Spleen (tissue), 11 donors: ENCODE measurements around the gene TREM2. TPM values are rescaled to one million over a fixed set of nuclear protein-coding genes. Genes with fewer than 3 reads are reported as not detected.

Experiments used
- DNase-seq: peaks from one replicate; pipeline ENCODE4 v3.0.0-alpha.2; 2020
- H3K27ac ChIP-seq, 8 donors: fragments of 200-600 bp; sonication (generic) in 7 of 8; 1 replicate in 4 of 8; 2 replicates in 4 of 8; pipeline versions ENCODE4 v1.5.0 to v1.8.0; 2016 to 2021; ENCODE audit warnings: inconsistent platforms in 4 of 8, mild to moderate bottlenecking in 4 of 8, moderate library complexity in 1 of 8
- H3K27me3 ChIP-seq, 7 donors: fragments of 200-600 bp; sonication (generic) in 6 of 7; replicated peaks in 1 of 7; 1 replicate in 4 of 7; 2 replicates in 3 of 7; pipeline versions ENCODE4 v1.5.0 to v1.8.0; 2016 to 2021; ENCODE audit warnings: inconsistent platforms in 3 of 7, mild to moderate bottlenecking in 1 of 7
- H3K36me3 ChIP-seq, 6 donors: fragments of 200-600 bp; sonication (generic) in 5 of 6; 1 replicate in 4 of 6; 2 replicates in 2 of 6; pipeline versions ENCODE4 v1.5.0 to v1.8.0; 2016 to 2021; ENCODE audit warnings: inconsistent platforms in 2 of 6
- H3K4me1 ChIP-seq, 6 donors: fragments of 200-600 bp; sonication (generic) in 5 of 6; 1 replicate in 3 of 6; 2 replicates in 3 of 6; pipeline versions ENCODE4 v1.5.0 to v1.8.0; 2016 to 2021; ENCODE audit warnings: inconsistent platforms in 3 of 6
- H3K4me3 ChIP-seq, 8 donors: fragments of 200-600 bp; sonication (generic) in 7 of 8; 1 replicate in 4 of 8; 2 replicates in 4 of 8; pipeline versions ENCODE4 v1.5.0 to v1.8.0; 2016 to 2021; ENCODE audit warnings: inconsistent platforms in 4 of 8, mild to moderate bottlenecking in 4 of 8, moderate library complexity in 2 of 8
- H3K9me3 ChIP-seq, 8 donors: fragments of 200-600 bp; sonication (generic) in 7 of 8; 1 replicate in 4 of 8; 2 replicates in 4 of 8; pipeline versions ENCODE4 v1.5.0 to v1.8.0; 2016 to 2021; ENCODE audit warnings: inconsistent platforms in 4 of 8
- POLR2A ChIP-seq, 3 donors: fragments of 450-650 bp; IDR thresholded peaks; one replicate each; pipeline ENCODE4 v1.5.1; 2017; ENCODE audit warnings: antibody characterized with exemption in 3 of 3, mild to moderate bottlenecking in 1 of 3
- POLR2AphosphoS5 ChIP-seq, 3 donors: sonication (generic); formaldehyde crosslinking; IDR thresholded peaks; one replicate each; pipeline ENCODE4 v1.5.1; 2017; ENCODE audit warnings: antibody characterized with exemption in 3 of 3
- WGBS, 5 donors: extraction: QIAGEN DNeasy Blood & Tissue Kit in 3 of 5; methylation state at CpG; one replicate each; pipeline versions ENCODE4 v1.1.5 to v1.1.7; 2013 to 2018; 5-methylcytosine and 5-hydroxymethylcytosine counted together
- intact Hi-C: fragments of 100-400 bp; cut with DNase I; formaldehyde crosslinking; loops from one replicate; pipeline ENCODE4 v1.15.0; 2023; ENCODE audit warnings: low total_unique reads
- polyA plus RNA-seq, 3 donors: library from polyadenylated mRNA; stranded (reverse); fragments of 200-250 nt; gene quantifications; one replicate each; pipeline ENCODE4 v1.2.1, GENCODE V29; 2013
- total RNA-seq, 7 donors: library from RNA; depleted of rRNA in 3 of 7; stranded (reverse); fragments of >200 nt in 3 of 7; fragmentation: NEBNext Ultra II Directional in 4 of 7; extraction: Animal tissue kit (Norgen Biotek cat#: 25700) in 4 of 7; gene quantifications; one replicate each; pipeline versions ENCODE4 v1.1.0 to v1.2.1, GENCODE V29; 2016 to 2021
- TF ChIP-seq, protein P1 (sequence below), 11 experiments: fragments of 200-600 bp in 7 of 11; fragments of 450-650 bp in 4 of 11; sonication (generic) in 4 of 11; IDR thresholded peaks in 8 of 11; conservative IDR thresholded peaks in 3 of 11; 1 replicate in 7 of 11; 2 replicates in 4 of 11; pipeline versions ENCODE4 v1.4.0 to v1.8.0; 2016 to 2021; ENCODE audit warnings: antibody characterized with exemption in 11 of 11, inconsistent platforms in 4 of 11, mild to moderate bottlenecking in 1 of 11
- donor health status: healthy with polysubstance abuse.
- donor health status: DM: no; HTN: no; CAD: no; lungs with moderate emphysema.
- donor health status: DM: no; HTN: no; CAD: no.
- donor health status: Bipolar disorder and iron deficiency.
- donor health status: healthy.
- donor health status: DM: no; HTN: no; CAD: no.
- donor health status: DM: yes; HTN: yes; CAD: no.

TREM2 gene
- total and polyA plus RNA-seq, 10 donors: 0.59 to 18.3 (median 0.73) TPM; not detected in 4

DNA sequence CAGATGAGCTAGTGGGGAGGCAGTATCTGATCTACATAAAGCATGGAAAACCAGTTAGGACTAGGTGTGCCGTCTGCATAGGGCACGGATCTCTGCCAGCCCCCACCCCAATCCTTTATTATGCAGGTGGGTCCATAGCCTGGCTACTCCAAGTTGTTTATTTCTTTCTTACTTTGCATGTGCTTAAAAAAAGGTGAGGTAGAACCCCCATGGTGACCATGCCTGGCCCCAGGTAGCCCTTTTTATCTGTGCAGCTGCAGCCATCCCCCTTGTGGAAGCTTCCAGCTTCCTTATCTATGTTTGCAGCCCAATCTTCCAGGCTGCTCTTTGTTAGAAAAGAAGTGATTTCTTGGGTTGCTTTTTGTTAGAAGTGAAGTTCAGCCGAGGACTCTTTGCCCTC, 9.0 kb upstream of the TREM2 start:
- H3K36me3 ChIP-seq: no peaks in the 10 kb centered on the region
- H3K27ac ChIP-seq: no peak overlapping the region
- DNase-seq: no peak
- WGBS, 5 donors: 40 to 75% (median 59%) methylated on average over 3 of the region's 3 CpGs
- H3K27me3 ChIP-seq: peaks cover 0 to 5% (median 0%) of the 10 kb centered on the region in 7 donors
- no peak overlapping the region for H3K4me3 ChIP-seq
- no peaks in the 10 kb centered on the region for H3K4me1 ChIP-seq
- TF ChIP-seq POLR2A (IDR thresholded peaks at IDR 0.05) (no peak), POLR2AphosphoS5 (IDR thresholded peaks at IDR 0.05) (no peak)
- TF ChIP-seq, protein P1, sequence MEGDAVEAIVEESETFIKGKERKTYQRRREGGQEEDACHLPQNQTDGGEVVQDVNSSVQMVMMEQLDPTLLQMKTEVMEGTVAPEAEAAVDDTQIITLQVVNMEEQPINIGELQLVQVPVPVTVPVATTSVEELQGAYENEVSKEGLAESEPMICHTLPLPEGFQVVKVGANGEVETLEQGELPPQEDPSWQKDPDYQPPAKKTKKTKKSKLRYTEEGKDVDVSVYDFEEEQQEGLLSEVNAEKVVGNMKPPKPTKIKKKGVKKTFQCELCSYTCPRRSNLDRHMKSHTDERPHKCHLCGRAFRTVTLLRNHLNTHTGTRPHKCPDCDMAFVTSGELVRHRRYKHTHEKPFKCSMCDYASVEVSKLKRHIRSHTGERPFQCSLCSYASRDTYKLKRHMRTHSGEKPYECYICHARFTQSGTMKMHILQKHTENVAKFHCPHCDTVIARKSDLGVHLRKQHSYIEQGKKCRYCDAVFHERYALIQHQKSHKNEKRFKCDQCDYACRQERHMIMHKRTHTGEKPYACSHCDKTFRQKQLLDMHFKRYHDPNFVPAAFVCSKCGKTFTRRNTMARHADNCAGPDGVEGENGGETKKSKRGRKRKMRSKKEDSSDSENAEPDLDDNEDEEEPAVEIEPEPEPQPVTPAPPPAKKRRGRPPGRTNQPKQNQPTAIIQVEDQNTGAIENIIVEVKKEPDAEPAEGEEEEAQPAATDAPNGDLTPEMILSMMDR (IDR thresholded peaks at IDR 0.05 in 8 of 11, conservative IDR thresholded peaks at IDR 0.05 in 3 of 11): no peak
- intact Hi-C loops: no loop called here
- no peaks in the 10 kb centered on the region for H3K9me3 ChIP-seq

DNA sequence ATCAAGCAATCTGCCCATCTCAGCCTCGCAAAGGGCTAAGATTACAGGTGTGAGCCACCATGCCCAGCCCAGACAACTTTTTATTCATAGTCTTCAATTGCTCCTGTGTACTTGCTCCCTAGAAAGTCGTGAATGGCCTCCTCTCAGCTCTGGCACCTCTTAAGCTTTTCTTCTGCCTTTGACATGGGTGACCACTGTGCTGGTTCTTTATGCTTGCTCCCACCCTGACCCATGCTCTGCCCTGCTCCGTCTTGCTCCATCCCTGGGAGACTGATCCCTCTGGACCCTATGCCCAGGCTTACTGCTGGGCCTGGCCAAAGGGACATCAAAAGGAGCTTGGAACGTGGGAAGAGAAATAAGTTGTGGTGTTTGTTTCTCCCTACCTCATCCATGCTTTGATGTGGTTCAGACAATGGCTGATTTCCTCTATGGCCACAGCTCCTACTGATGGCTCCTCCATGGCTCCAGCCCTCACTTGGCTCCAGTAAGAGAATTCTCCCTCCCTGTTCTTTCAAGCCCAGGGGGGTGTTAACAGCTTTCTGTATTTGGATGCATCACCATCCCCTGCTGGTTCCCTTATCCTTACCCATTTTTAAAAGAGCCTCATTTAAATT, 7.7 kb upstream of the TREM2 start:
- intact Hi-C loops: no loop called here
- WGBS, 5 donors: 67 to 84% (median 72%) methylated on average over 4 of the region's 4 CpGs
- no peak for TF ChIP-seq POLR2AphosphoS5 (IDR thresholded peaks at IDR 0.05)
- TF ChIP-seq POLR2A (IDR thresholded peaks at IDR 0.05): no peak
- TF ChIP-seq, protein P1 (IDR thresholded peaks at IDR 0.05 in 8 of 11, conservative IDR thresholded peaks at IDR 0.05 in 3 of 11): no peak
- no peak overlapping the region for H3K27ac ChIP-seq
- no peak overlapping the region for H3K4me3 ChIP-seq
- DNase-seq: no peak
- peaks cover 0 to 5% (median 0%) of the 10 kb centered on the region in 7 donors for H3K27me3 ChIP-seq
- no peaks in the 10 kb centered on the region for H3K4me1 ChIP-seq
- no peaks in the 10 kb centered on the region for H3K9me3 ChIP-seq
- H3K36me3 ChIP-seq: no peaks in the 10 kb centered on the region

DNA sequence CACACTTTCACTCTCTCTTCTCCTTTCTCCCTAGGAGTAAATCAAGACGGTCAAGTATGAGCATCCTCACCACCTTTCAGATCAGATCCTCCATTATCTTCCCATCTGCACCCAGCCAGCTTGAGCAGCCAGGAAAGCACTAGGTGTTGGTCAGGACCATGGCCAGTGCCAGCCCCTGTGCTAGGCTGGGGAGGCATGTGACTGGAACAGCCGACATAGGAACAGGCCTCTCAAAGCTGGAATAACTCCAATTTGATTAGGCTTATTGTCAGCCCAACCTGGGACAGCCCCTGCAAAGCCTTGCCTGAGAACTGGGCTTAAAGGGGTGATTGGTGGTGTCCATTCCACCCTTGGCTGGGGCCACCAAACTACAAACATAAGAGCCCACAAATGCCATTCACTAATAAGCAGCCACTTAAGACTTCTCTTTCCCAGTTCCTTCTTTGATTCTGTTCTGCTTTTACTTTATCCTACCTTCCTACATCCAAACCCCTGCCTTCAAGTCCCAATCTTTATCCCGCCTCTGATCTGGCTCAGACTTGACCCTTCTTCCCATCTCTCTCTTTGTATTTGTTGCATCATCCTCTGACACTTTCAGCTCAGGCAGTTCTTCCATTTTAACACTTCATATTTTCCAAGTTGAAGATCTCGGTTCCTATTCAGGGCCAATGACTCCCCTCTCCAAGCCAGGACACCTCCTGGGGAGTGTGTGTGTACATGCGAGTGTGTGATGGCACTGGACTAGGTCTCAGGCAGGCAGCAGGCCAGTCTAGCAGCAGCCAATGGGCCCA, 4.5 kb upstream of the TREM2 start:
- no peak for TF ChIP-seq POLR2A (IDR thresholded peaks at IDR 0.05)
- TF ChIP-seq, protein P1 (IDR thresholded peaks at IDR 0.05 in 8 of 11, conservative IDR thresholded peaks at IDR 0.05 in 3 of 11): no peak
- no peak for TF ChIP-seq POLR2AphosphoS5 (IDR thresholded peaks at IDR 0.05)
- no peak for DNase-seq
- H3K27ac ChIP-seq: no peak overlapping the region
- no peaks in the 10 kb centered on the region for H3K4me1 ChIP-seq
- 68 to 76% (median 72%) methylated on average over 5 of the region's 5 CpGs for WGBS, 5 donors
- intact Hi-C loops: no loop called here
- no peaks in the 10 kb centered on the region for H3K27me3 ChIP-seq
- no peak overlapping the region for H3K4me3 ChIP-seq
- H3K9me3 ChIP-seq: no peaks in the 10 kb centered on the region
- H3K36me3 ChIP-seq: no peaks in the 10 kb centered on the region

DNA sequence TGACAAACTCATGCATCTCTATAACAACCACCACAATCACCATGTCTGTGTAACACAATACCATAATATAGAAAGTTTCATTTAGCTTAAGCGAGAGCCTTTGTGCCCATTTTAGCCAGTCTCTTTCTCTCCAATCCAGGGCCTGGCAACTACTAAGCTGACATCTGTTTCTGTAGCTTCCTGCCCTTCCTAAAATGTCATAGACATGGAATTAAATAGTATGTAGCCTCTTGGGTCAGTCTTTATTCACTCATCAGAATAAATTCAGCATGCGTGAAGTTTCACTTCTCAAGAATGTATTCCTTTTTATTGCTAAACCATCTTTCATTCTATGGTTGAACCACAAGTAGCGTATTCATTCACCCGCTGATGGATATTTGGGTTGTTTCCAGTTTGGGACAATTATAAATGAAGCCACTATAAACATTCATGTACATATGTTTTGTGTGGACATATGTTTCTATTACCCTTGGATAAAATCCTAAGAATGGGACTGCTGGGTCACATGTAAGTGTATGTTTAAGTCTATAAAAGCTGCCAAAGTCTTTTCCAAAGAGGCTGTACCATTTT, 1.7 kb upstream of the TREM2 start:
- DNase-seq: no peak
- no peak for TF ChIP-seq POLR2AphosphoS5 (IDR thresholded peaks at IDR 0.05)
- no peak for TF ChIP-seq POLR2A (IDR thresholded peaks at IDR 0.05)
- TF ChIP-seq, protein P1 (IDR thresholded peaks at IDR 0.05 in 8 of 11, conservative IDR thresholded peaks at IDR 0.05 in 3 of 11): no peak
- peaks cover 0 to 13% (median 0%) of the 10 kb centered on the region in 7 donors for H3K27me3 ChIP-seq
- H3K36me3 ChIP-seq: no peaks in the 10 kb centered on the region
- peaks cover 0 to 7% (median 0%) of the 10 kb centered on the region in 6 donors for H3K4me1 ChIP-seq
- H3K27ac ChIP-seq: no peak overlapping the region
- no peak overlapping the region for H3K4me3 ChIP-seq
- 72 to 85% (median 81%) methylated on average over 4 of the region's 4 CpGs for WGBS, 5 donors
- intact Hi-C loops: no loop called here
- H3K9me3 ChIP-seq: no peaks in the 10 kb centered on the region
